H9 (cell line): ENCODE data around the gene GAL3ST3. TPM values are rescaled to one million over a fixed set of nuclear protein-coding genes. Genes with fewer than 3 reads are reported as not detected.
"Not testable (repeated sequence)": the region's sequence is repeated elsewhere in the genome, so short reads cannot be mapped to it uniquely, and the experiment has no call there.

Experiments used
- DNase-seq: peaks from one replicate; pipeline ENCODE4 v3.0.0-alpha.2; 2017
- H2AFZ ChIP-seq: one replicate; pipeline ENCODE4 v1.6.1; 2013; ENCODE audit warnings: mild to moderate bottlenecking, low read length, control low read depth, moderate library complexity
- H2AK5ac ChIP-seq: 2 replicates; pipeline ENCODE4 v1.6.1; 2013; ENCODE audit warnings: low read length, control low read depth, mixed read lengths; ENCODE audit not compliant: insufficient read length
- H2BK120ac ChIP-seq: one replicate; pipeline ENCODE4 v1.6.1; 2013; ENCODE audit warnings: low read depth, mild to moderate bottlenecking, low read length, control low read depth, inconsistent platforms; ENCODE audit not compliant: poor library complexity, severe bottlenecking
- H2BK12ac ChIP-seq: 2 replicates; pipeline ENCODE4 v1.6.1; 2013; ENCODE audit warnings: low read length, control low read depth, mixed read lengths, low read depth; ENCODE audit not compliant: insufficient read length
- H2BK15ac ChIP-seq: 2 replicates; pipeline ENCODE4 v1.6.1; 2013; ENCODE audit warnings: low read depth, low read length, control low read depth
- H2BK20ac ChIP-seq: one replicate; pipeline ENCODE4 v1.6.1; 2013; ENCODE audit warnings: low read depth, mild to moderate bottlenecking, low read length, control low read depth, inconsistent platforms; ENCODE audit not compliant: poor library complexity, severe bottlenecking
- H2BK5ac ChIP-seq: 2 replicates; pipeline ENCODE4 v1.6.1; 2013; ENCODE audit warnings: low read length, control low read depth, mixed read lengths; ENCODE audit not compliant: insufficient read length
- H3K14ac ChIP-seq: 2 replicates; pipeline ENCODE4 v1.6.1; 2013; ENCODE audit warnings: low read length, control low read depth; ENCODE audit not compliant: insufficient read depth
- H3K18ac ChIP-seq: 2 replicates; pipeline ENCODE4 v1.6.1; 2013; ENCODE audit warnings: low read depth, mild to moderate bottlenecking, mixed read lengths, low read length, control low read depth; ENCODE audit not compliant: insufficient read length
- H3K23ac ChIP-seq: 2 replicates; pipeline ENCODE4 v1.6.1; 2013; ENCODE audit warnings: low read length, control low read depth, mixed read lengths, low read depth; ENCODE audit not compliant: insufficient read length
- H3K23me2 ChIP-seq: 2 replicates; pipeline ENCODE4 v1.6.1; 2013; ENCODE audit warnings: low read depth, mild to moderate bottlenecking, mixed read lengths, low read length, control low read depth; ENCODE audit not compliant: insufficient read length, poor library complexity, severe bottlenecking
- H3K27ac ChIP-seq: 2 replicates; pipeline ENCODE4 v1.5.1; 2013; ENCODE audit warnings: low read length, control low read depth, mixed read lengths, low read depth; ENCODE audit not compliant: insufficient read length
- H3K27me3 ChIP-seq: 2 replicates; pipeline ENCODE4 v1.6.1; 2013; ENCODE audit warnings: low read length, control low read depth, inconsistent platforms; ENCODE audit not compliant: insufficient read depth
- H3K4ac ChIP-seq: 2 replicates; pipeline ENCODE4 v1.6.1; 2013; ENCODE audit warnings: low read depth, mild to moderate bottlenecking, control low read depth, inconsistent platforms, low read length, moderate library complexity
- H3K4me1 ChIP-seq: 2 replicates; pipeline ENCODE4 v1.6.1; 2013; ENCODE audit warnings: low read length, control low read depth, inconsistent platforms; ENCODE audit not compliant: insufficient read depth
- H3K4me2 ChIP-seq: 2 replicates; pipeline ENCODE4 v1.6.1; 2013; ENCODE audit warnings: low read length, control low read depth, mixed read lengths; ENCODE audit not compliant: insufficient read length, insufficient read depth
- H3K56ac ChIP-seq: 2 replicates; pipeline ENCODE4 v1.6.1; 2013; ENCODE audit warnings: low read depth, mild to moderate bottlenecking, mixed read lengths, low read length, control low read depth; ENCODE audit not compliant: insufficient read length
- H3K79me1 ChIP-seq: 2 replicates; pipeline ENCODE4 v1.6.1; 2013; ENCODE audit warnings: low read depth, mild to moderate bottlenecking, moderate library complexity, low read length, control low read depth, inconsistent platforms; ENCODE audit not compliant: insufficient read depth, poor library complexity, severe bottlenecking
- H3K79me2 ChIP-seq: 2 replicates; pipeline ENCODE4 v1.6.1; 2013; ENCODE audit warnings: low read length, control low read depth, inconsistent platforms; ENCODE audit not compliant: insufficient read depth
- H3K9ac ChIP-seq: 2 replicates; pipeline ENCODE4 v1.6.1; 2013; ENCODE audit warnings: low read length, control low read depth, mixed read lengths; ENCODE audit not compliant: insufficient read length; ENCODE audit errors: extremely low read depth
- H3K9me3 ChIP-seq: one replicate; pipeline ENCODE4 v1.6.1; 2013; ENCODE audit warnings: low read depth, low read length, inconsistent platforms; ENCODE audit not compliant: control insufficient read depth
- H3T11ph ChIP-seq: one replicate; pipeline ENCODE4 v1.6.1; 2013; ENCODE audit warnings: mild to moderate bottlenecking, low read length, control low read depth, inconsistent platforms
- H4K20me1 ChIP-seq: one replicate; pipeline ENCODE4 v1.6.1; 2013; ENCODE audit not compliant: control insufficient read depth, insufficient read length, insufficient read depth
- H4K5ac ChIP-seq: 2 replicates; pipeline ENCODE4 v1.6.1; 2013; ENCODE audit warnings: low read depth, mild to moderate bottlenecking, mixed read lengths, low read length, control low read depth; ENCODE audit not compliant: insufficient read length
- H4K8ac ChIP-seq: replicated peaks from 2 replicates; pipeline ENCODE4 v1.6.1; 2013; ENCODE audit warnings: low read length, control low read depth, mixed read lengths, low read depth; ENCODE audit not compliant: insufficient read length
- H4K91ac ChIP-seq: 2 replicates; pipeline ENCODE4 v1.6.1; 2013; ENCODE audit warnings: low read depth, mild to moderate bottlenecking, moderate library complexity, mixed read lengths, low read length, control low read depth; ENCODE audit not compliant: insufficient read length
- H3K27ac Mint-ChIP-seq, 3 experiments: 2 replicates in 2 of 3; 3 replicates in 1 of 3; pipeline ENCODE4 v1.8.0; 2020 to 2021; ENCODE audit warnings: mixed read lengths in 3 of 3, mild to moderate bottlenecking in 1 of 3, moderate library complexity in 1 of 3
- H3K27me3 Mint-ChIP-seq: 2 replicates; pipeline ENCODE4 v1.8.0; 2021; ENCODE audit warnings: low read depth, mild to moderate bottlenecking, moderate library complexity, mixed read lengths
- H3K36me3 Mint-ChIP-seq, 3 experiments: 2 replicates in 2 of 3; 3 replicates in 1 of 3; pipeline ENCODE4 v1.8.0; 2020 to 2021; ENCODE audit warnings: low read depth in 3 of 3, mixed read lengths in 3 of 3; ENCODE audit not compliant: insufficient read depth in 1 of 3
- H3K4me1 Mint-ChIP-seq, 2 experiments: 2 replicates each; pipeline ENCODE4 v1.8.0; 2020; ENCODE audit warnings: mixed read lengths in 2 of 2
- H3K4me3 Mint-ChIP-seq, 2 experiments: 2 replicates in 1 of 2; 3 replicates in 1 of 2; pipeline ENCODE4 v1.8.0; 2020 to 2021; ENCODE audit warnings: mild to moderate bottlenecking in 2 of 2, mixed read lengths in 2 of 2, moderate library complexity in 1 of 2
- H3K9me3 Mint-ChIP-seq, 2 experiments: 2 replicates in 1 of 2; 3 replicates in 1 of 2; pipeline ENCODE4 v1.8.0; 2020; ENCODE audit warnings: mild to moderate bottlenecking in 2 of 2, mixed read lengths in 2 of 2, moderate library complexity in 1 of 2
- WGBS: extraction: QIAGEN DNeasy Blood & Tissue Kit; methylation state at CpG from one replicate; pipeline ENCODE4 v1.1.7; 2013; ENCODE audit warnings: missing lambda C conversion rate, low lambda C conversion rate, mixed read lengths; ENCODE audit not compliant: insufficient read length; ENCODE audit errors: extremely low coverage; 5-methylcytosine and 5-hydroxymethylcytosine counted together
- total RNA-seq: library from RNA; stranded (reverse); gene quantifications from 2 replicates; pipeline ENCODE4 v1.2.1, GENCODE V29; 2021
- TF ChIP-seq, protein P1 (sequence below): fragments of 200-600 bp; sonication (generic); conservative IDR thresholded peaks from 3 replicates; pipeline ENCODE4 v1.8.0; 2021; ENCODE audit warnings: antibody characterized with exemption, mild to moderate bottlenecking

The GAL3ST3 gene
- total RNA-seq, 1 experiment from 2014 or later: 17.2 TPM

GRCh38 chr11:66080055-66080817 is 31.3 kb upstream of the GAL3ST3 start:
- Histone ChIP-seq H2AFZ (no peak overlapping the region), H3K4me1 (no peaks in the 10 kb centered on the region), H3T11ph (no peak overlapping the region), H4K91ac (no peak overlapping the region), H2BK5ac (no peak overlapping the region), H3K27me3 (no peaks in the 10 kb centered on the region), H2AK5ac (no peak overlapping the region), H4K5ac (no peak overlapping the region), H3K23me2 (no peaks in the 10 kb centered on the region), H2BK15ac (no peak overlapping the region), H3K9ac (no peak overlapping the region), H3K9me3 (no peaks in the 10 kb centered on the region), H3K79me2 (no peaks in the 10 kb centered on the region), H3K4ac (no peak overlapping the region), H4K20me1 (no peaks in the 10 kb centered on the region), H4K8ac (no peak overlapping the region), H3K4me2 (no peak overlapping the region), H3K56ac (no peak overlapping the region), H3K23ac (no peak overlapping the region), H3K27ac (no peak overlapping the region), H3K79me1 (no peaks in the 10 kb centered on the region), H3K18ac (no peak overlapping the region), H3K14ac (no peak overlapping the region), H2BK12ac (no peak overlapping the region), H2BK120ac (no peak overlapping the region), H2BK20ac (no peak overlapping the region)
- H3K4me1 Mint-ChIP-seq: no peaks in the 10 kb centered on the region; a peak in 1 of 4 replicates
- H3K9me3 Mint-ChIP-seq: no peaks in the 10 kb centered on the region
- H3K4me3 Mint-ChIP-seq: no peak overlapping the region; a peak in 1 of 5 replicates
- H3K36me3 Mint-ChIP-seq: no peaks in the 10 kb centered on the region
- H3K27ac Mint-ChIP-seq: no peak overlapping the region
- no peaks in the 10 kb centered on the region for H3K27me3 Mint-ChIP-seq
- DNase-seq: no peak
- no CpG with 5 or more reads among the region's 9 CpGs for WGBS
- TF ChIP-seq, protein P1, sequence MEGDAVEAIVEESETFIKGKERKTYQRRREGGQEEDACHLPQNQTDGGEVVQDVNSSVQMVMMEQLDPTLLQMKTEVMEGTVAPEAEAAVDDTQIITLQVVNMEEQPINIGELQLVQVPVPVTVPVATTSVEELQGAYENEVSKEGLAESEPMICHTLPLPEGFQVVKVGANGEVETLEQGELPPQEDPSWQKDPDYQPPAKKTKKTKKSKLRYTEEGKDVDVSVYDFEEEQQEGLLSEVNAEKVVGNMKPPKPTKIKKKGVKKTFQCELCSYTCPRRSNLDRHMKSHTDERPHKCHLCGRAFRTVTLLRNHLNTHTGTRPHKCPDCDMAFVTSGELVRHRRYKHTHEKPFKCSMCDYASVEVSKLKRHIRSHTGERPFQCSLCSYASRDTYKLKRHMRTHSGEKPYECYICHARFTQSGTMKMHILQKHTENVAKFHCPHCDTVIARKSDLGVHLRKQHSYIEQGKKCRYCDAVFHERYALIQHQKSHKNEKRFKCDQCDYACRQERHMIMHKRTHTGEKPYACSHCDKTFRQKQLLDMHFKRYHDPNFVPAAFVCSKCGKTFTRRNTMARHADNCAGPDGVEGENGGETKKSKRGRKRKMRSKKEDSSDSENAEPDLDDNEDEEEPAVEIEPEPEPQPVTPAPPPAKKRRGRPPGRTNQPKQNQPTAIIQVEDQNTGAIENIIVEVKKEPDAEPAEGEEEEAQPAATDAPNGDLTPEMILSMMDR: no peak

DNA sequence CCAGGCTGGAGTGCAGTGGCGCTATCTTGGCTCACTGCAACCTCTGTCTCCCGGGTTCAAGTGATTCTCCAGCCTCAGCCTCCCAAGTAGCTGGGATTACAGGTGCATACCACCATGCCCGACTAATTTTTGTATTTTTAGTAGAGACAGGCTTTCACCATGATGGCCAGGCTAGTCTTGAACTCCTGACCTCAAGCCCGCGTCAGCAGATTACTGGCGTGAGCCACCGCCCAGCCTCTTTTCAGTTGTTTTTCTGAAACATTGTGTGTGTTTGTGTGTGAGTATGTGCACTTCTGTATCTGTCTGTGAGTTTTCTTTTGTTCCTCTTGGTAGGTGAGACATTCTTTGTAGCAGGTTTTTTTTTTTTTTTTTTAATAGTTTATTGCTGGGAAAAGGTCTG is 30.0 kb upstream of the GAL3ST3 start:
- H3K4me2 ChIP-seq, H3K23ac ChIP-seq, H4K5ac ChIP-seq, H2BK12ac ChIP-seq, H2AFZ ChIP-seq, H2AK5ac ChIP-seq, H3K79me2 ChIP-seq, H2BK120ac ChIP-seq, H4K91ac ChIP-seq, H3K4me1 ChIP-seq, H4K20me1 ChIP-seq, H3K27me3 Mint-ChIP-seq, H3K36me3 Mint-ChIP-seq, H3K4me1 Mint-ChIP-seq, H3K23me2 ChIP-seq, H3K9ac ChIP-seq, H3K4ac ChIP-seq, H3K56ac ChIP-seq, H2BK20ac ChIP-seq, H3K18ac ChIP-seq, H3K4me3 Mint-ChIP-seq, H2BK15ac ChIP-seq, H3T11ph ChIP-seq, H3K9me3 ChIP-seq, H3K79me1 ChIP-seq, H3K27ac ChIP-seq, H3K14ac ChIP-seq, H3K27ac Mint-ChIP-seq, H4K8ac ChIP-seq, H3K9me3 Mint-ChIP-seq, DNase-seq, H2BK5ac ChIP-seq, H3K27me3 ChIP-seq: not testable (repeated sequence)
- WGBS: no CpG with 5 or more reads among the region's 7 CpGs
